Retina (tissue), 1 donor: ENCODE data around the gene HTT.
"Not testable (repeated sequence)": the region's sequence is repeated elsewhere in the genome, so short reads cannot be mapped to it uniquely, and the experiment has no call there.

Experiments
- DNase-seq: peaks from one replicate; pipeline ENCODE4 v3.0.0-alpha.2; 2016

The HTT gene

DNA sequence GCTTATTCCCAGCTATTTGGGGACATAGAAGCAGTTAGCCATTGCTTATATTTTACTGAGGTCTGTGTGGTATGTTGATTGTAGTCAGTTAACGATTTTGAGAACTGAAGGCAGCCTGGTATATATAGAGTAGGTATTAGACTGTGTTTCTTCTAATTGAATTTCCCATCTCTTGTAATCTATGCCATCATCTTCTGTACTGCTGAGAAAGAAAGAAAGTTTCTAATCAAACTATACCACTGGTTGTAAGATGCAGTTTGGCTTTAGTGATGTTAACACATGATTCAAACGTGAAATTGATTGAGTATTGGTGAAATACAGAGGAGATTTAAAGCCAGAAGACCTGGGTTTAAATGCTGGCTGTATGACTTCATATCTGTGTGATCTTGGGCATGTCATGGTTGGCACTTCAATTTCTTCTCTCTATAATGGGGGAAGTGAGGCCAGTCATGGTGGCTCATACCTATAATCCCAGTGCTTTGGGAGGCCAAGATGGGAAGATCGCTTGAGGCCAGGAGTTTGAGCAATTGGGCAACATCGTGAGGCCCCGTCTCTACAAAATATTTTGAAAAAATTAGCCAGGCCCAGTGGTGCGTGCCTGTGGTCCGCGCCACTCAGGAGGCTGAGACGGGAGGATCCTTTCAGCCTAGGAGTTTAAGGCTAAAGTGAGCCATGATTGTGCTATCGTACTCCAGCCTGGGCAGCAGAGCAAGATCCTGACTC lies 11.6 kb downstream of the HTT start:
- DNase-seq = no peak

DNA sequence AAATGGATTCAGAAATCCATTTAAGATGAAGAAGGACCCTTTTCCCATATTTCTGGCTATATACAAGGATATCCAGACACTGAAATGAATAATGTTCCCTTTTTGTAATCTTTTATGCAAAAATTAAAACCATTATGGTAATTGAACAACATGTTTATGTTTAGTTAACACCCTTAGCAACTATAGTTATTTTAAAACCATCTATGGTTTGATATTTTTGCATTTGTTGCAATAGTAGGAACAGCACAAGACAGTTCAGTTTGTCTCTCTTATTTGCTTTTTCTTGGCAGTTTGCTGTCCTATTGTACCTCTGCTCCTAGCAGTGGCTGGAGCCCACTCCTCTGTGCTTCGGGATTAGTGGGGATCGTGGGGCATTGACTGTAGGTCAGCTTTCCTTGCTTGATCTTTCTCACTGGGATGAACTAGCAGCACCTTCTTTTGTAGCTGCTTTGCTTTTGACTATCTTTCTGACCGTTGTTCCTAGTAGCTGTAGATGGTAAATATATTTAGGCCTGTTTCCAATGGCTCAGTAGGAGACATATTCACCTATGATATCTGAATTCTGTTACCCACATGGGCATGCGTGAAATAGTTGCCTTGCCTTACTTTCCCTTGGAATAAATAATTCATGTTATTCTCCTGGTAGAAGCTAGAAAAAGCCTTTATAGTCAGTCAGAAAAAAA lies 12.8 kb downstream of the HTT start:
- no peak for DNase-seq

DNA sequence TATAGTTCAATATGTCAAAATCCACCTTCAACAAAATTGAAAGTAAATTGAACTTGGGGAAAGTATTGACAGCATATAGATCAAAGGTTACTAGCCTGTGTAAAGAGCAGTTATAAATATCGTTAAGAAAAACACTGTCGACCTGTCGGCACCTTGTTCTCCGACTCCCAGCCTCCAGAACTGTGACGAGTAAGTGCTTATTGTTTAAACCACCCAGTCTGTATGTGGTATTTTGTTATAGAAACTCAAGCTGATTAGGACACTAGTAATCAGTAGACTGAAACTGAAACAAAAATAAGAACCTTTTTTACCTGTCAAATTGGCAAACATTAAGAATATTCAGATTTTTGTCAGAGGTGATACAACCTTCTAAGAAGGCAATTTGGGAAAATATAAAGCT lies 17.0 kb downstream of the HTT start:
- DNase-seq = no peak

DNA sequence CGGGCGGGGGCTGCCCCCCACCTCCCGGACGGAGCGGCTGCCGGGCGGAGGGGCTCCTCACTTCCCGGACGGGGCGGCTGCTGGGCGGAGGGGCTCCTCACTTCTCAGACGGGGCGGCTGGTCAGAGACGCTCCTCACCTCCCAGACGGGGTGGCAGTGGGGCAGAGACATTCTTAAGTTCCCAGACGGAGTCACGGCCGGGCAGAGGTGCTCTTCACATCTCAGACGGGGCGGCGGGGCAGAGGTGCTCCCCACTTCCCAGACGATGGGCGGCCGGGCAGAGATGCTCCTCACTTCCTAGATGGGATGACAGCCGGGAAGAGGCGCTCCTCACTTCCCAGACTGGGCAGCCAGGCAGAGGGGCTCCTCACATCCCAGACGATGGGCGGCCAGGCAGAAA lies 20.2 kb downstream of the HTT start:
- not testable (repeated sequence) for DNase-seq

DNA sequence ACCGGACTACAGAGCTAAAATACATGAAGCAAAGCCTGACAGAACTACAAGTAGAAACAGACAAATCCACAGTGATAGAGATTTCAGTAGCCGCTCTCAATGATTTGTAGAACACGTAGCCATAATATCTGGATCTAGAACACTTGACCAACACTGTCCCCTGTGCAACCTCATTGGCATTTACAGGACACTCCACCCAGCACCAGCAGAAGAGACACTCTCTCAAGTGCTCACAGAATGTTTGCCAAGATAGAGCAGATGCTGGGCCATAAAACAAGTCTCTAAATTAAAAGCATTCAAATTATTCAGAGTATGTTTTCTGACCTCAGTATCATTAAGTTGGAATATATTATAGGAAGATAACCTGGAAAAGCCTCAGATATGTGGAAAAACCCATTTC lies 21.7 kb downstream of the HTT start:
- DNase-seq = no peak

DNA sequence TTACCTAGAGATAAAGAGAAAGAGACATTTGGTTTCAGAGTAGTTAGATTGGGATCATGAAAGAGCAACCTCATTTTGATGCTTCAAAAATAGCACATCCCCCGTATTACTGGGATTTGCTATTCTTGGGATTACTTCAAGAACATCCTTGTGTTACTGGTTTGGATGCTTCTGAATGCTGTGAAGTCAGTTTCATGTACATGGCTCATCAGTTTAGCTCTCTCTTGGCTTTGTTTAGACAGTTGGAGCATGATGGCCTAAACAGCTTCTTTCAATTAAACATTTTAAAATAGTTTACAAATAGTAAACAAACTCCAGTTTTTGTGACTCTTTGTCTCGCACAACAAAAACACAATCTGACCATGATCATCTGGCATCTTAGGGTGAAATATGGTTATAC lies 23.9 kb downstream of the HTT start:
- DNase-seq = no peak

DNA sequence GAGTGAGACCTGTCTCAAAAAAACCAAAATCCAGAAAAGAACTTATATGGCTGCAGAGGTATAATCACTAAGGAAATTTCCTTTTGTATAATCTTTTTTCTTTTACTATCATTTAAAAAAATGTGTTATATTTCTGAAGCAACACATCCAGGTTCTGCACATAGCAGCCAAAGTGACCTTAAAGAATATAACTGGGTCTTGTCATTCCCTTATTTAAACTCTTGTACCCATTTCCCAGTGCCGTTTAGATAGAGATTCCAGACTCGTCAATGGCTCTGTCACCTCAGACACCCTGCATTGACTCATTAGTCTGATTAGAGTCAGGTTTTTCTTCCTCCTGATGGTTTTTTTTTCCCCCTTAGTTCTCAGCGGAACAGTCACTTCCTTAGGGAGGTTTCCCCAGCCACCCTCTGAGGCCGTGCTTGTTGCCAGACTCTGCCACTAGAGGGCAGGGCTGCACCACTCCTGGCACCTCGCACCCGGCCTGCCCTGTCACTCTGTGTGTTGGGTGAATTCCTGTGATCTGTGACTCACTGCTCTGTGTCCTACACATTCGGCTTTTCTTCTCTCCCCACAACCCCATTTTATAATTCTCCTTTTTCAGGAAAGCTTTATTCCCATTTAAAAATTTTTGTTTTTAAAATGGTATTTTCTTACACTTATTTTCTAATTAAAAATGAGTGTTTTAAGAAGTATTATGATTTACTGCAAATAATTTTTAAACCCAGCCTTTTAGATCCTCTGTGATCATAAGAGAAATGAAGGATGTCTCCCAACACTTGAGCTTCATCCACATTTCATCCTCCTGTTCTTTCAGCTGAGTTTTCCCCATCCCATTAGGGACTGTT lies 32.1 kb downstream of the HTT start:
- DNase-seq = peak; percentile 75

DNA sequence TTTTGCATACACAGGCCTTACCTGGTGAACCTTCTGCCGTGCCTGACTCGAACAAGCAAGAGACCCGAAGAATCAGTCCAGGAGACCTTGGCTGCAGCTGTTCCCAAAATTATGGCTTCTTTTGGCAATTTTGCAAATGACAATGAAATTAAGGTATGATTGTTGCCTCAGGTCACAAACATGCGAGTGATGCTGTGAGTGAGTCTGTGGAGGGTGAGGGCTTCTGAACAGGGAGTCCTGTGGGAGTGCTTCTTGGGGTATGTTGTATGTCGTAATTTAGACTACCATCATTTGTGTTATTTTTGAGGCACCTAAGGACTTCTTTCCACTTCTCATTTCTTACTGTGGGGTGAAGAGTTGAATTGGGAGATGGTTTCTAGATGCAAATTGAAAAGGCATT lies 32.8 kb downstream of the HTT start:
- no peak for DNase-seq

DNA sequence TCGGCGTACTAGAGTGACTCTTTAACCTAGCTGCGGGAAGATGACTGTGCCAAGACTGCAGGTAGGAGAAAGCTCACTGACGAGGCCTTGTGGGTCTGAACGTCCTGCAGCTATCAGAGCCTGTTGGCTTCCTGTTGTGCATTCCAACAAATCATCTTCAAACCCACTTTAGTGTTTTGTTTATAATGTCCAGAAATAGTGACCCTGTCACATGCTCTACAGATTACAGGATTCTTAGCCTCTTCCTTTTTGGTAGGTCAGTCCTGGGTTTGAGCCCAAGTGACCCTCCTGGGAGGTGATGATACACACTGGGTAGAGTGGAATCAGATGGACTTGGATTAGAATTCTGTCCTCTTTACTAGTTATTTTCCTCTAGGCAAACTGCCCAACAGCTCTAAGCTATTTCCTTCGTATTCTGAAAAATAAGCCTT lies 33.2 kb downstream of the HTT start:
- no peak for DNase-seq

DNA sequence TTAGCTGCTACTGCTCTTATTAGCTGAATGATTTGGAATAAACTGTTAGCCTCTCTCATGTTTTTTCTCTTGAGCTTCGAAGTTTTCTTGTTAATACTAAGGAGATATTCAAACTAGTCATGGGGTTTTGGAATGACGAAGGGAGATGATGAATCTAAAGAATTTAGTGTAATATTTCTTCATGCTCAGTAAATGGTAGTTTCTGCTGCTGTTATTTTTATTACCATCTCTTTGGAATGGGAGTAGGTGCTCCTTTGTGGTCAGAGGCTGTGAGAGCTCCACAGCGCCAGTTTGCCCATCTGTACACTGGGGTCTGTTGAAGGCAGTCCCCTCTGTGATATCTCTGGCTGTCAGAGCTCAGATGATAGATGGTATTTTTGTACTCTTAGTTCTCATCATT lies 33.7 kb downstream of the HTT start:
- no peak for DNase-seq

DNA sequence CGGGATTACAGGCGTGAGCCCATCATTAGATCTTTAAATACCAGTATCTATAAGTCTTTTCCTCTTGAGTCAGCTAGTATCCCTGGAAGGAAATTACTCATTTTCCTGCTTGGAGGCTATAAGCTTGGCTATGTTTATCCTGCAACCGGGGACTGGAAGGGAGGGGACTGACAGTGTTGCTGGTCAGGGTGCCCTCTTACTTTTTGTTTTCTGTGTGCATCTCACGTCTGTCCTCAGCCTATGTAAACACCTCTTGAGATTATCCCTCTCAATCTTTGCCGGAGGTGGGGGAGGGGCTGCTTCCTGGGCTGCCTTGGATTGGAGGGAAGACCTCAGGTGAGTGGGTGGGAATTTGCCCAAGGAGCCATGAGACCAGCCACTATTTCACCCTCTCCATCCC lies 37.0 kb downstream of the HTT start:
- no peak for DNase-seq

DNA sequence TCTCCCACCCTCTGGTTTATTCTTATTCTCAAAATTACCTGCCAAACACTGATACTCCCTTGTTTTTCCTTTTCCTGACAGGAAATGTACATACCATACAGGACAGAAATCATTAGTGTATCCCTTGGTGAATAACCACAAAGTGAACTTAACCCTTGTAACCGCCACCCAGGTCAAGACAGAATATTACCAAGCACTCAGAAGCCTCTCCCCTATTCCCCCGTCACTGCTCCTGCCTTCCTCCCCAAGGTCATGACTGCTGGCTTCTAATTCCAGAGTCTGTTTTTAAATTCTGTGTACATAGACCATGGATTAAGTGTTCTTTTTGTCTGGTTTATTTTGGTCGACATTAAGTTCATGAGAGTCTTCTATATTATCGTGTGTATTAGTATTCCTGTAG lies 37.7 kb downstream of the HTT start:
- no peak for DNase-seq

DNA sequence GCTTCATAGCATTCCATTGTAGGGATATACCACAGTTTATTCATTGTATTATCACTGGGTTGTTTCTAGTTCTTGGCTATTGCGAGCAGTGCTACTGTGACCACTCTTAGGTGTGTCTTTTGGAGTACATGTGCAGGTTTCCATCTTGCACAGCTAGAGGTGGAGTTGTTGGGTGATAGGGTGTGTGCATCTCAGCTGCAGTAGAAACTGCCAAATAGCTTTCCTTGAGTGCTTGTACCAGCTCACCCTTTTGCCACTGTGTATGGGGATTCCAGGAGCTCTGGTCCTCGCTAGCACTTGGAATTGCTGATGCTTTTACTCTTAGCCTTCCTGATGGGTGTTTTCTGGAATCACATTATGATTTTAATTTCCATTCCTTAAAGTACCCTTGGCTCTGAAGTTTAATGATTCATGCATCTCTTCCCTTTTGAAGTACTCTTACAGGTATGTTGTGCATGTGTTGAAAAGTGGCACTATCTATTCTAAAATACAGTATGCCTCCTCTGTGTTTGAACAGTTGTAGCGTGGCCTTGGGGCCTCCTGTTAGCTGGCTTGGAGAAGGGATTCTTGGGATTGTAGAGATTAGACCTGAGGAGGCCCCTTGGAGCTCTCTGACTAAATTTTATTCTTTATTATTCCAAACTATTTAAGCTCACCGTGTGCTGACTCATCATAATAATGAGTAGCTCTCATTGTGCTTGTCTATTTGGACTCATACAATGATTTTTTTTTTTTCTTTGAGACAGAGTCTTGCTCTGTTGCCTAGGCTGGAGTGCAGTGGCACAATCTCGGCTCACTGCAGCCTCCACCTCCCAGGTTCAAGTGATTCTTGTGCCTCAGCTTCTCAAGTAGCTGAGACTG lies 38.4 kb downstream of the HTT start:
- no peak for DNase-seq

DNA sequence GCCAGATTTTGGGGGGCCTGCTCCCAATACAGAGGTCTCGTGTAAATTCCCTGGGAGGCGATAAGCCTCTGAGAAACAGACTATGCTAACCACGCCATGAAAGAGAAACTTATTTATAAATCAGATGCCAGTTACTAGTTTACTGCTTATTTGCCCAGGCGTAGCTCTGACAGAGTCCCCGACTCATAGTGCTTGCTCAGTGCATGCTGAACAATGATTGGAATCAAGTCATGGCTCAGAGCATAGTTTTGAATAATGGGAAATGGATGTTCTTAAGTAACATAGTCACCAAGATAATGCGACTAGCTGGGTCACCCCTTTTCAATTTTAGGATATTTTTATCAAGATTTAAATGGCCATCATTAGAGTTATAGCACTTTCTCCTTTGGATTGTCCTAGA lies 39.9 kb downstream of the HTT start:
- no peak for DNase-seq

DNA sequence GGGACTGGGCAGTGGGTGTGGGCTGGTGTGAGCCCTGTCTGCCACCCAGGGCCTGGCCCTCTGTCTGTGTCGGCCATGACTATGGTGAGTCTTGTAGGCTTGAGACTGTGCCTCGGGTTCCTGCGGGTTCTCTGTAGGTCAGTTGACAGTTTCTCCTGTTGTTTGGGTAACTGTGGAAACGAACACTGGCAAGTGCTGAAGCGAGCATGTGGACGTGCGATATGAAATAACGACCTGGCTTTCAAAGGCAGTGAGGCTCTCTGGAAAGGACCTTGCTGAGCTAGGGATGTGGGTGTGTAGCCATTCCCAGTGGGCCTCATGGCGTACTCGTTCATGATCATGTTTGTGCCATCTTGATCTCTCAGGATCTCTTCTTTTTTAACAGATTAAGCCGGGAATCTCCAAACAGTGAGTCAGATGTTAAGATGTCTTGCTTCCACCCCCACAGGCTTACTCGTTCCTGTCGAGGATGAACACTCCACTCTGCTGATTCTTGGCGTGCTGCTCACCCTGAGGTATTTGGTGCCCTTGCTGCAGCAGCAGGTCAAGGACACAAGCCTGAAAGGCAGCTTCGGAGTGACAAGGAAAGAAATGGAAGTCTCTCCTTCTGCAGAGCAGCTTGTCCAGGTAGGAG lies 41.3 kb downstream of the HTT start:
- no peak for DNase-seq

DNA sequence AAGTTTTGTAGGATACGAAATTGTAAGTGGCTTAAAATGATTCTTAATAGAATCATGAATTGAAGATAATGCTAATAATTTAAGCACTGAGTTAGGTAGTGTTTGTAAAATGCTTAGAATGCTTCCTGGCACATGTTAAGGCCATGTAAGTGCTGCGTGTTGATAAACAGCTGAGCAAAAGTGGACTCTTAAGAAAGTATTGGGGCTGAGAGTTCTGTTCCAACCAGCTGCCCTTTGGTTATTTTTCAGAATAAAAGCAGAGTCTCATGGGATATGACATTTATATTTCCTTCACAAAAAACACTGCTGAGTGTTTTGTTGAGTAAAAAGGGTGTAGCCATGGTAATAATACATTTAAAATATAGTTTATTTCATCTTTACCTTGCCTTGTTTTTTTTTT lies 42.5 kb downstream of the HTT start:
- no peak for DNase-seq

DNA sequence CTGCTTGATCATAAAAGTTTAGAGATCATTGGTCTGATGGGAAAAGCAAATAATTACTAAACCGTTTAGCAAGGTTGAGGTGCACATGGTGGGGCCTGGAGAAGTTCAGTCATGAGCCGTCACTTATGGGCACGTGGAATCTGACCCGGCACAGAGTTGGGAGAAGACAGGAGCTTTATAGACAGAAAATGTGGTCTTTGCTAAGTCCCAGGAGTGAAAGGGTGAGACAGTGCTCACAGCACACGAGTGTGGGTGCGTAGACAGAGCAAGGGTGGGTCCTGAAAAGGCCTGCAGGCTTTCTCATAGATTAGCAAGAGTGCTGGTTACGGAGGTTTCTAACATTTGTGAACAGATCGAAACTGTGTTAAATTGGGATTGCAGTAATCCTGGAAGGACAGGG lies 43.8 kb downstream of the HTT start:
- DNase-seq = no peak

DNA sequence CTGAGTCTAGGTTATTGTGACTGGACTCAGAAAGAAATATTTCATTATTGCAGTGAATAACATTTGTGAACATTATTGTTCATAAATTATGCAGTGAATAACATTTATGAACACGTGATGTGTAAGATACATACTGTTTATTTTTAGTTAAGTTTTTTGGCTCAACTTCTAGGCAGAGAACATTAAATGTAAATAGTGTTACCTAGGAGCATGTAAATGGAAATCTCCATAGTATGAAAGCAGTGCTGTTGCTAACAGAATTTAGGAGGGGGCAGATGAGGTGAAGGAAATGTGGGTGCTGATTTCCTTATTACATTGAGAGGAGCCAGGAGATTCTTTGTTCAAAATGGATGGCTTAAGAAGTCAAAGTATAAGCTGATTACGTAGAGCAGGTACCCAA lies 45.0 kb downstream of the HTT start:
- no peak for DNase-seq

DNA sequence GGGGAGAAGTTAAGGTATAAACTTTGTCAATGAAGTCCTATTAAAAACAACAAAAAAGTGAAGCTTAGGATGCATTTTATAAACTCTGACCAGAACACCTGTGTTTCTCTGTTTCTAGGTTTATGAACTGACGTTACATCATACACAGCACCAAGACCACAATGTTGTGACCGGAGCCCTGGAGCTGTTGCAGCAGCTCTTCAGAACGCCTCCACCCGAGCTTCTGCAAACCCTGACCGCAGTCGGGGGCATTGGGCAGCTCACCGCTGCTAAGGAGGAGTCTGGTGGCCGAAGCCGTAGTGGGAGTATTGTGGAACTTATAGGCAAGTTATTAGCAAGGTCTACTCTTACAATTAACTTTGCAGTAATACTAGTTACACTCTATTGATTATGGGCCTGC lies 46.6 kb downstream of the HTT start:
- no peak for DNase-seq

DNA sequence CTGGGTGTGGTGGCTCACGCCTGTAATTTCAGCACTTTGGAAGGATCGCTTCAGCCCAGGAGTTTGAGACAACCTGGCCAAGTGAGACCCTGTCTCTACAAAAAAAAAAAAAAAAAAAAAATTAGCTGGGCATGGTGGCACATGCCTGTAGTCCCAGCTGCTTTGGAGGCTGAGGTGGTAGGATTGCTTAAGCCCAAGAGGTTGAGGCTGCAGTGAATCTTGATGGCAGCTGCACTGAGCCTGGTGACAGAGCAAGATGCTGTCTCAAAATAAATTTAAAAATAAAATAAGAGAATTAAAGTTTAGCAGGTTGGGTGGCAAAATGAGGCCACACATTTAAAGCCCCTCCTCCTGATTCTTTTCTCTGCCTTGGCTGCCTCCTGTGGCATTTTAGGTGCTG lies 47.1 kb downstream of the HTT start:
- DNase-seq = no peak

DNA sequence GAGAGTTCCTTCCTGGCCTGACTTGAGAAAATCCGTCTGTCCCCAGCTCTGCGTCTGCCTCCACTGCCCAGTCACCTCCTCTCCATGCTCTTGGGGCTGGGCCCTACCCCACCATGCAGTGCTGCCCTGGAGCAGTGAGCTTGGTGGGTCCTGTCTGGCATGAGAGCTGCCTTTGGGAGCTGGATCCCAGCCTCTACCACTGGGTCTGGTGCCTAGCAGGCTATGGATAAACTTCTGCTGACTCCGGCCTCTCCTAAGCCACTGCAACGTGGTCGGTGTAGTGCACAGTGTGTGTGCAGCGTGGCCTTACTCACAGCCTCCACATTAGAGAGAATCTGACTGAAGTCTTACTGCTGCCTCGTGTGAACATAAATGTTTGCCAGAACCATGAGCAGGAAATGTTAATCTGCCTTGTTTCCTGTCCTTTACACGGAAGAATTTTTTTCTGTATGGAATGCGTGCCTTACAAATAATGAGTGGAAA lies 47.6 kb downstream of the HTT start:
- no peak for DNase-seq

DNA sequence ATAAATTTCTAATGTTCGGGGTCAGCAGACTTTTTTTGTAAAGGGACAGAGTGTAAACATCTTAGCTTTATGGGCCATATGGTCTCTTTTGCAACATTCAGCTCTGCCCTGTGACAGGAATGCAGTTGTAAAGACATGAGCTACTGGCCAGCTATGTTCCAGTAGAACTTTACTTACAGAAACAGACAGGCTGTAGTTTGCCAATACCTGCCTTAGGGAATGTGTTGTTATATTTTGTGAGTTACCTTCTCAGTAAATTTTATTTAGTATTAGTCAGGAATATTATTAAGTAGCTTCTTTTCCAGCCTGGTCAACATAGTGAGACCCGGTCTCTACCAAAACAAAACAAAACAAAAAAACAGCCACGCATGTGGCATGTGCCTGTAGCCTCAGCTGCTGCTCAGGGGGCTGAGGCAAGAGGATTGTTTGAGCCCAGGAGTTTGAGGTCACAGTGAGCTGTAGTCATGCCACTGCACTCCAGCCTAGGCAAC lies 48.7 kb downstream of the HTT start:
- no peak for DNase-seq
